ENCODE data around the gene KDM2A.
"Not testable (repeated sequence)": the region's sequence is repeated elsewhere in the genome, so short reads cannot be mapped to it uniquely, and the experiment has no call there.

Gene KDM2A

GRCh38 chr11:67167719-67168118 lies 48.7 kb downstream of the KDM2A start:
- DNase-seq (ENCODE audit: low read depth) = no peak

DNA sequence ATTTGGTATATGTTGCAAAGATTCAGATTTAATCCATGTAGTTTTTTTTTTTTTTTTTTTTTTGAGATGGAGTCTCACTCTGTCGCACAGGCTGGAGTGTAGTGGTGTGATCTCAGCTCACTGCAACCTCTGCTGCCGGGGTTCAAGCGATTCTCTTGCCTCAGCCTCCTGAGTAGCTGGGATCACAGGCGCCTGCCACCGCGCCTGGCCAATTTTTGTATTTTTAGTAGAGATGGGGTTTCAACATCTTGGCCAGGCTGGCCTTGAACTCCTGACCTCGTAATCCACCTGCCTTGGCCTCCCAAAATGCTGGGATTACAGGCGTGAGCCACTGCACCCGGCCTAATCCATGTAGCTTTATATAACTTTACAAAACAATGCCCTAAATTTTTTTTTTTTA lies 49.8 kb downstream of the KDM2A start:
- DNase-seq (ENCODE audit: low read depth) = not testable (repeated sequence)

- DNase-seq (ENCODE audit: low read depth) = no peak
Measured at GRCh38 chr11:67174311-67174710, 55.2 kb downstream of the KDM2A start.

DNA sequence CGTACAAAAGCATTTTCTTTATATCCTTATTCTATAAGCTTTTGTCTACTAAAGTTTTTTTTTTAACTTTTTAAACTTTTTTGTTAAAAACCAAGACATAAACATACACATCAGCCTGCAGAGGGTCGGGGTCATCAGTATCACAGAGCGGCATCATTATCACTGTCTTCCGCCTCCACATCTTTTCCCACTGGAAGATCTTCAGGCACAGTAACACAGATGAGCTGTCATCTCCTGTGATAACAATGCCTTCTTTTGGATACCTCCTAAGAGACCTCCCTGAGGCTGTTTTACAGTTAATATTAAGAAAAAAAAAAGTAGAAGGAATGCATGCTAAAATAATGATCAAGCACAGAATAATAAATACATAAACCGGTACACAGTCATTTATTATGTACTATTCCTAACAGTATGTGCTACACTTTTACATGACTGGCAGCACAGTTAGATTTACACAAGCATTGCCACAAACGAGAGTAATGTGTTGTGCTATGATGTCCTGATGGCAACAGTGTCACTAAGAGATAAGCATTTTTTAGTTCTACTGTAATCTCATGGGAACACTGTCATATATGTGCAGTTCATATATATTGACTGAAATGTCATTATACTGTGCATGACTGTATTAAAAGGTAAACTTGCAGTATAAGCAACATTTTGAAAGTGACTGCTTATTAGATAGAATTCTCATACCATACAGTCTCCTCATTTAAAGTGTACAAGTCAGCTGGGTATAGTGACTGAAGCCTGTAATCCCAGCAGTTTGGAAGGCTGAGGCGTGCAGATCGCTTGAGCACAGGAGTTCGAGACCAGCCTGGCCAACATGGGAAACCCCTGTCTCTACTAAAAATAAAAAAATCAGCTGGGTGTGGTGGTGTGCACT lies 58.6 kb downstream of the KDM2A start:
- DNase-seq (ENCODE audit: low read depth) = no peak

GRCh38 chr11:67178421-67178820 lies 59.4 kb downstream of the KDM2A start:
- no peak for DNase-seq (ENCODE audit: low read depth)

GRCh38 chr11:67178878-67179277 lies 59.8 kb downstream of the KDM2A start:
- DNase-seq (ENCODE audit: low read depth) = no peak

DNA sequence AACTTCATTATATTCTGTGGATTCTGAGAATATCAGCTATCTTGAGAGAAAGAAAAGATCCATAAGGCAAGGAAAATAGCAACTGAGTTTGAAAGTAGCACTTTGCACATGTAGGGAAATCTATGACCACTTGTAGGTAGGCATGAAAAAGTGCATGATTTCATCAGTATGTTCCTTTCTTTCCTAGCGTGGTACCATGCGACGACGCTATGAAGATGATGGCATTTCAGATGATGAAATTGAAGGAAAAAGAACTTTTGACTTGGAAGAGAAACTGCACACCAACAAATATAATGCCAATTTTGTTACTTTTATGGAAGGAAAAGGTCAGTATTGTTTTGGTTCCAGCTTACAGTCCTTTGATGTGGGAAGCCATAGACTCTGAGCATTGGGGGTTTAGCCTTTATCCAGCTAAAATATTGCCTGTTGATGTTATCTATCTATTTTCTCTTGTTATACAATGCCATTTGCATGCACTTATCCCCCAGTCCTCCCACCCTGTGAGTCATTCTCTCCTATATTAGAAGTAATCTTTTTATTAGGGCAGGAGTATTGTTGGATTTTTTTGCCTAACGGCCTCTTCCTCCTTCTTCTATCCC lies 60.9 kb downstream of the KDM2A start:
- DNase-seq (ENCODE audit: low read depth) = no peak

DNA sequence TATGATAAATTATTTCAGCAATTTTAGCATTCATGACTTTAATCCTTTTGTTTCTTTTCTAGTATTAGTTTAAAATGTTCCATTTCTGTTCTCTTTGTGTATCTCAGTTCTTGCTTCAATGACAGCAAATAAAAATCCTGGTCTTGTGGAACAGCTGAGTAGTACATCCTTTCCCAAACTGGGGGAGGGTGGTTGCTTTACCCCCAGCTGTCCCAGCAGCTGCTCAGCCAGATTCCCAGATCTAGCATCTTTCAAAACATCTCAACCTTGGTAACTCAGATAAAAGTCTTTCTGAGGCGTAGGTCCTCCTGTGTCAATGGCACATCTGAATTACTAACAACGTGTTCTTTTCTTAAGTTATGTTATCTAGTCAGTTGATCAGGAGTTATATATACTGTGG lies 75.0 kb downstream of the KDM2A start:
- no peak for DNase-seq (ENCODE audit: low read depth)

GRCh38 chr11:67195971-67196456 lies 77.0 kb downstream of the KDM2A start:
- DNase-seq (ENCODE audit: low read depth) = no peak

DNA sequence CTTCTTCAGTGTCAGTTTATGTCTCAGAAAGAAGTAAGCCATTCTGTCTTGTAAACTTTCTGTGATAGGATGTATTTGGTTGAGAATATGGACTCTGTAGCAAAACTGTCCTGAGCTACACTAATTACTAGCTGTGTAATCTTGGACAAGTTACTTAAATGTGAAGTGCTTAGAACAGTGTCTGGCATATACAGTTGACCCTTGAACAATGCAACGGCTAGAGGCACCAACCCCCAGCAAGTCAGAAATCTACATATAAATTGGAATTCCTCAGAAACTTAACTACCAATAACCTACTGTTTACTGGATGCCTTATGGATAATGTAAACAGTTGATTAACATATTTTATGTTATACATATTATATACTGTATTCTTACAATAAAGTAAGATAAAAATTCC lies 78.5 kb downstream of the KDM2A start:
- no peak for DNase-seq (ENCODE audit: low read depth)

- not testable (repeated sequence) for DNase-seq (ENCODE audit: low read depth)
Measured at GRCh38 chr11:67198781-67199180, 79.7 kb downstream of the KDM2A start.

DNA sequence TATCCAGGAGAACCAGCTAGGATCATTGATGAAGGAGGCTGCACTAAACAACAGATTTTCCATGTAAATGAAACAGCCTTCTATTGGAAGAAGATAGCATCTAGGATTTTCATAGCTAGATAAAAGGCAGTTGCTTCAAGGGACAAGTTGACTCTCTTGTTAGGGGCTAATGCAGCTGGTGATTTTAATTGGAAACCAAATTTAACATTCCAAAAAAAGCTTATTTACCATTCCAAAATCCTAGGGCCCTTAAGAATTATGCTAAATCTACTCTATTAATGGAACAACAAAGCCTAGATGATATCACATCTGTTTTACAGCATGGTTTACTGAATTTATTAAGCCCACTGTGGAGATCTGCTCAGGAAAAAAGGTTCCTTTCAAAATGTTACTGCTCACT lies 80.7 kb downstream of the KDM2A start:
- DNase-seq (ENCODE audit: low read depth) = no peak

- DNase-seq (ENCODE audit: low read depth) = no peak
Measured at GRCh38 chr11:67202028-67202427, 83.0 kb downstream of the KDM2A start.

DNA sequence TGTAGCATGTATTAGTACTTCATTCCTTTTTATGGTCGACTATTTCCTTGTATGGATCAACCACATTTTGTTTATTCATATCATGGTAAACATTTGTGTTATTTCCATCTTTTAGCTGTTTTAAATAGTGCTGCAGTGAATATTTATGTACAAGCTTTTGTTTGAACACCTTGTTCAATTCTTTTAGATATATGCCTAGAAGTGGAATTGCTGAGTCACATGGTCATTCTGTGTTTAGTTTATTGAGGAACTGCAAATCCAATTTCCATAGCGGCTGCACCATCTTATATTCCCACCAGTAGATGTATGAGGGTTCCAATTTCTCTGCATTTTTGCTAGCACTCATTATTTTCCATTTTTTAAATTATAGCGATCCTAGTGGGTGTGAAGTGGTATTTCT lies 85.8 kb downstream of the KDM2A start:
- no peak for DNase-seq (ENCODE audit: low read depth)

DNA sequence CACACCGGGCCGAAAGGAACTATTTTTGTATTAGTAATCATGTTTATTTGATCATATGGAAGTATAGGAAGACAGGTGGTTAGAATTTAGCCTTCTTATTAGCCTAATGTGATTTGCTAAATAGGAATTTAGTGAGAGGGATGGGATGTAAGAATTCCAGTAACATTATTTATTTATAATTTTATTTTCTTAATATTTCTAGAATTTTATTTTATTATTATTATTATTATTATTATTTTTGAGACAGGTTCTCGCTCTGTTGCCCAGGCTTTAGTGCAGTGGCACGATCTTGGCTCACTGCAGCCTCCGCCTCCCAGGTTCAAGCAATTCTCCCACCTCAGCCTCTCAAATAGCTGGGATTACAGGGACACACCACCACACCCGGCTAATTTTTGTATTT lies 90.2 kb downstream of the KDM2A start:
- not testable (repeated sequence) for DNase-seq (ENCODE audit: low read depth)

GRCh38 chr11:67211656-67212436 lies 92.8 kb downstream of the KDM2A start:
- no peak for DNase-seq (ENCODE audit: low read depth)

DNA sequence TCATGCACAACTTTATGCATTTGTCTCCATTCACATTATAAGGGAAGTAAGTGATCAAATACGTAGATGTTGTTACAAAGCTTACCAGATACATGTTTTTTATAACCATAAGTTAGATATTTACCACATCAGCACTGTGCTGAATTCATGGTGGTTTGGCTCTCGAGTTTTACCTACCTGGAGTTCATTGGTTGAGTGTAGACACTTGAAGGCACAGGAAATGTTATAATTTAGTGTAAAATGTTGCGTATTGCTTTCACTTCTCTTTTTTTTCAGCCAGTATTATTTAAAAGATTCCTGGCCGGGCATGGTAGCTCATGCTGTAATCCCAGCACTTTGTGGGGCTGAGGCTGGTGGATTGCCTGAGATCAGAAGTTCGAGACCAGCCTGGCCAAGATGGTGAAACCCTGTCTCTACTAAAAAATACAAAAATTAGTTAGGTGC lies 94.1 kb downstream of the KDM2A start:
- no peak for DNase-seq (ENCODE audit: low read depth)

DNA sequence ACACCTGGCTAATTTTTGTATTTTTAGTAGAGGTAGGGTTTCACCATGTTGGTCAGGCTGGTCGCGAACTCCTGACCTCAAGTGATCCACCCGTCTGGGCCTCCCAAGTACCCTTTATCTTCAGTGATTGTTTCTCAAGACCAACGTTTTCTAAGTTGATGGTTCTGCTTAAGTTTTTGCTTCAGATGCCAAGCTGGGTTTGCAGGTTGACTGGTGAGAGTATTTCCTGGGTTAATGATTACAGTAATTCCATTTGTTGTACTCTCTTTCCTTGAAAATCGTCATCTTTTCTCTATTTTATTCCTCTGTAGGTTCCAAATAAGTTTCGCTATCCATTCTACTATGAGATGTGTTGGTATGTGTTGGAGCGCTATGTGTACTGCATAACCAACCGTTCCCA lies 108.7 kb downstream of the KDM2A start:
- no peak for DNase-seq (ENCODE audit: low read depth)

DNA sequence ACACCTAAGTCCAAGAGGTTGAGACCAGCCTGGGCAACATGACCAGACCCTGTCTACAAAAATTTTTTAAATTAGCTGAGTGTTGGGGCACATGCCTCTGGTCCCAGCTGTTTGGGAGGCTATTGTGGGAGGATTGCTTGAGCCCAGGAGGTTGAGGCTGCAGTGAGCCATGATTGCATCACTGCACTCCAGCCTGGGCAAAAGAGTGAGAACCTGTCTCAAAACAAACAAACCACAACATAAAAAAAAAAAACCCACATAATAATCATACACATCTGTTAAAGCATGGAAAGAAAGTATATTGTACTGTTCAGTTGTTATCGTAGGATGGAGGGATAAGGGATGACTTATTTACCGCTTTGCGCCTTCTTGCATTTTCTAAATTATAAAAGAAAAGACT lies 111.3 kb downstream of the KDM2A start:
- no peak for DNase-seq (ENCODE audit: low read depth)

GRCh38 chr11:67230886-67231285 lies 111.8 kb downstream of the KDM2A start:
- no peak for DNase-seq (ENCODE audit: low read depth)

DNA sequence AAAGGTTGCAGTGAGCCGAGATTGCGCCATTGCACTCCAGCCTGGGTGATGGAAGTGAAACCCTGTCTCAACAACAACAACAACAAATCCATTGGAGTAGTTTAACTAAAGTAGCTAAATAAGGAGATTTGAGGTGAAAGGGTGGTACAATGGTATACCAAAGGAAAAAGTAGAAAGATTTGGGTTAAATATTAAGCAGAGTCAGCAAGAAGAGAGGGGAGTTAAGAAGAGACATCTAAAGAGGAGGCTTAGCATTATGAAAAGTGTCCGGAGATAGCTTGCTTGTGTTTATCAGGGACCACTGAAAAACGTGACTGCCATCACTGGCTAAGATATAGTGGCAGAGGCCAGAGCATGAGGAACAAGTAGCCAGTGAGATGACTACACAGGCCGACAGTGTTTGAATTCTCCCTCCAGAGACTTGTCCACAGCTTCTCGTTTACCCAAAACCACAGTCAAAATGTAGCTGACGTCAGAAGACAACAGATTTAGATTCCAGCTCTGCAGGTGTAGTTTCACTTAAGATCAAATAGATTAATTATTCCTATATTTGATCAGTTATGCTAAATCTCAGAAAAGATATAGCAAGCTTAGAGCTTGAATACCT lies 114.6 kb downstream of the KDM2A start:
- DNase-seq (ENCODE audit: low read depth) = no peak

GRCh38 chr11:67234571-67234970 lies 115.5 kb downstream of the KDM2A start:
- DNase-seq (ENCODE audit: low read depth) = not testable (repeated sequence)
